Stimulated activated CD8-positive, alpha-beta memory T cell treated with anti-CD3 and anti-CD28 coated beads, Interleukin-15, amount 100 ng/mL, for 4 hours (primary cell): ENCODE data around the gene TTC7B.
"Not testable (repeated sequence)": the region's sequence is repeated elsewhere in the genome, so short reads cannot be mapped to it uniquely, and the experiment has no call there.

Experiments used
- DNase-seq, 2 donors: peaks; one replicate each; pipeline ENCODE4 v3.0.0-alpha.2; 2020; ENCODE audit warnings: low read depth in 2 of 2

TTC7B gene

GRCh38 chr14:90527978-90528377, 288.3 kb downstream of the TTC7B start:
- no peak for DNase-seq

- not testable (repeated sequence) for DNase-seq
Observed at GRCh38 chr14:90526536-90526935, 289.7 kb downstream of the TTC7B start.

DNA sequence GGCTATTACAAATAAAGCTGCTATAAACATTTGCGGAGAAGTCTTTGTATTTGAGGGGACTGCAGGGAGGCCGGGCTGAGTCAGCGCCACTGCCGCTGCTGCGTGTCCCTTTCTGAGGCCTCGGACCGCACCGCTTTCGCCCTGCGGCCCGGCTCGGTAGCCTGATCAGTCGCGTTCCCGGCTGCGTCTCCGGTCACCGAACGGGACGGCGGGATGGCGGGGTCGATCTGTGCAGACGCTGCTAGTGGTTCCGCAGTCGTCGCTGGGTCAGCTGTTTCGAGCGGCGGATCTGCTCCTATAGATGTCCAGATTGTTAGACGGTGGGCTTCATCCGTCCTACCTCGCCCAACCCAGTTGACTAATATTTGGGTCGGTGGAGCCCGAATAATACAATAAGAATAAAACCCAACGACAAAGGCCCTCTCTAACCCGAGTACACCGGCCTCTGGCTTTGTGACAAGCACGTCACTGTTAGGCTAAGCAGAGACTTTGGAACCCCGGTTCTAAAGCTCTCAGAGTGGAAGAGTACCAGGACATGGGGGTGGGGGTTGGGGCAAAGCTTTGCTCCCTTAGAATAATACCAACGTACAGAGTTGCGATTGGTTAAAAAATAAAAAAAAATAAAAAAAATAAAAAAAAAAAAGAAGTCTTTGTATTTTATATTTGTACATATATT, 290.7 kb downstream of the TTC7B start:
- DNase-seq: not testable (repeated sequence)

GRCh38 chr14:90523961-90524875, 292.0 kb downstream of the TTC7B start:
- DNase-seq: no peak

GRCh38 chr14:90523544-90523943, 292.7 kb downstream of the TTC7B start:
- no peak for DNase-seq

DNA sequence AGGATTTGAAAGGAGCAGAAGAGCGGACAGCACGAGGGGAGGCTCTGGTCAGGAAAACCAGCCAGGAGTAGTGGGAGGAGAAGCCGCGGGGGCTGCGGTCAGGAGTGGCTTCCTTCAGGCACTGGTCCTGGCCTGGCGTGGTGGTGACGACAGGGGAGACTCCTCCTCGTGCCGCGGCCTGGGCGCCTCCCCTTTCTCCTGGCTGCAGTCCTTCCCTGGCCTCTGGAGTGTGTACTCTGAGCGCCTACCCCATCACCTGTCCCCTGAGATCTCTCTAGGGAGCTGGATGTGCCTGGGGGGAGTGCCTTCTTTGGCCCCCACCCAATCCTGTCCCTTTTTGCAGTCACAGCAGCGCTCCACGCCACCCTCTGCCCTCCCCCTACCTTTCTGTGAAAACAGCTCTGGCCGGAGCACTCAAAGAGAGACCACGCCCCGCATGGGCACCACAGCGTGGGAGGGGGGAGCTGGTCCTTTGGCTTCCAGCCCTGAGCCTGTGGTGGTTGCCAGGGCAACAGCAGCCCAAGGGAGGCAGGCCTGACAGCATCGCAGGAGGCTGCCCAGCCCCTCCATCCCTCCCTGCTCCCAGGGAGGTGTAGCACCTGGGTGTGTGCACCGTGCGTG, 293.5 kb downstream of the TTC7B start:
- DNase-seq: no peak

GRCh38 chr14:90521930-90522483, 294.2 kb downstream of the TTC7B start:
- no peak for DNase-seq

GRCh38 chr14:90521084-90521929, 294.9 kb downstream of the TTC7B start:
- no peak for DNase-seq

- no peak for DNase-seq
Observed at GRCh38 chr14:90520326-90520725, 295.9 kb downstream of the TTC7B start.

GRCh38 chr14:90519262-90519920, 296.8 kb downstream of the TTC7B start:
- DNase-seq: no peak

- peak in 1 of 2 donors; percentile 17 for DNase-seq
Observed at GRCh38 chr14:90518941-90519256, 297.3 kb downstream of the TTC7B start.

- DNase-seq: no peak
Observed at GRCh38 chr14:90518069-90518940, 297.9 kb downstream of the TTC7B start.

DNA sequence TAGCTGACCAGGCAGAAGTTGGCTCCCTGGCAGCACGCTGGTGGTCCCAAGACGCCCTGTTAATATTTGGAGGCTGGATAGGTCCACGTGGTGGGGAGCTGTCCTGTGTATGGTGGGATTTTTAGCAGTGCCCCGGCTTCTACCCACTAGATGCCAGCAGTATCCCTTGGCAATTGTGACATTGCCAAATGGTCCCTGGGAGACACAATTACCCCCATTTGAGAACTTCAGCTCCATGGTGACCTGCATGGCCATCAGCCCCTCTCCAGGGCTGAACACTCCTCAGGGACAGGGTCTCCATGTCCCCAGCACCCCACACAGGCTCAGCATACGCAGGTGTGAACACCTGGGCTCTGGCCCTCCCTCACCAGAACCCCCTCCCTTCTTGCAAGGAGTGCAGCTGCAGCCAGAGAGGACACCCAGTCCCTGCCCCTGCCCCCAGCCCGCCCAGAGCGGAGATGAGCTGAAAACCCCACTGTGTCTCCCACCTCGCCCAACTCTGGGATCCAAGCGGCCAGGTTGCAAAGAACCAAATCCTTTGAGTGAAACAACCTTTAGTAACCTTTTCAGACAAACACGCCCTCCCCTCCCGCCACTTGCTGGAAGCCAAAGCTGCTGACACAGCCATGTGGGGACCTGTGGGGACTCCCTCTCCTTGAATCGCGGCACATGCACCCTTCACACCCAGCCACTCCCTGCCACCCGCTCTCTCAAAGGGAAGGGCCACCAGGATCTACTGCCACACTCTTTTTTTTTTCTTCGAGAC, 299.0 kb downstream of the TTC7B start:
- DNase-seq: no peak

DNA sequence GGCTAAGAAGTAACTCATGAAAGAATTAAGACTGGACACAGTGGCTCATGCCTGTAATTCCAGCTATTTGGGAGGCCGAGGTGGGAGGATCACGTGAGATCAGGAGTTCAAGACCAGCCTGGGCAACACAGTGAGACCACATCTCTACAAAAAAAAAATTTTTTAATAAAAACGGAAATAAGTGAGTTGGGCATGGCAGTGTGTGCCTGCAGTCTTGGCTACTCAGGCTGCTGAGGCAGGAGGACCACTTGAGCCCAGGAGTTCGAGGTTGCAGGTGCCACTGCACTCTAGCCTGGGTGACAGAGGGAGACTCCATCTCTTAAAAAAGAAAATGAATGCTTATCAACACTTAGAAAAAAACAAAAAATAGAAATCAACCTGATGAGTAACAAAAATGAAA, 301.7 kb downstream of the TTC7B start:
- DNase-seq: no peak

DNA sequence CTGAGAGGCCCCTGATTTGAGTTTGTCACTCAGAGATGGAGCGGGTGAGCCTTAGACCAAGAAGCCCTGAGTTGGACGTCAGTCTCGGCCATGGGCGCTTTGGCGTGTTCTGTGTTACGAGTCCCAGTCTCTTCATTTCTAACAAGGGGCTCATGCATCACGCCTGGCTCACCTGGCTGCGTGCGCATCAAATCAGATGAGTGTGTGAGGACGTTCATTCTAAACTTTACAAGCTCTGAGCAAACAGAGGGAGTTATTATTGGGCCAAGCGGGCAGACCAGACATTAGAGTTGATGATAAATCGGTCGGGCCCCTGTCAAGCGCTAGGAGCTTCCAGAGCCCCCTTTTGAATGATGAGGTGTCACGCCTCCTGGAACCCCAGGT, 302.2 kb downstream of the TTC7B start:
- no peak for DNase-seq

DNA sequence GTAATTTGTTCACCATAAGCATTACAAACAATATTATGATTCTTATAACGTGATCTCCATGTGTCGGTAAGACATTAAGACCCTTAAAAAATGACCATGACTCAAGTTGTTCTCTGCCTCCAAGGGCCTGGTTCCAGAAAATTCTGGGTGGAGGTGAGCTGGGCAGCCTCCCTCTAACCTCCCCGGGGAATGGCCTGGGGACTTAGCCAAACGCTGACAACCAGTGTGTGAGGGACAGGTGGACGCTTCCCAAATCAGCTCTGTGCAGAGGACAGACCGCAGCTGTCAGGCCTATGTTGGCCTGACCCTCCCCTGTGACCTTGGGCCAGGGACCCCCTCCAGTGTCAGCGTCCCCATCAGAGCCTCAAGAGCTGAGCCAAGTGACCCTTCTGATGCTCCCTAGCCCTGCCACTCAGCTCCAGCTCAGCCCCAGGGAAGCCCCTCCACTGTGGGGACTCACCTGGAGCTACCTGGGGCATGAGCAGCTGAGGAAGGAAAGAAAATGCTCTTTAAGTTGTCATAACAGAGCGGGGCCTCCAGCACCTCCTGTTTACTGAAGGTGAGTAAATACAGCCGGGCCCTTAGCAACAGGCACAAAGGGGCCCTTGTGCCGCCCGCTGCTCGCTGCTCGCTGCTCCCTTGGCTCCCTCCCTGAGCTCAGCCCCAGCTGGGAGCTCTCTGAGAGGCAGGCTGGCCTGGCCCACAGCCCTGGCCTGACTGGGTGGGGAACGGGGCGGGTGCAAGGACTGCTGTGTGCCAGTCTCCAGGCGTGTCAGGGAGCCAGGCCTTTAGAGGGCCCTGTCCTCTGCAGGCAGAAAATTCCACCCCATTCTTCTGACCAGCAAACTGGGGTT, 302.8 kb downstream of the TTC7B start:
- no peak for DNase-seq

GRCh38 chr14:90512329-90512991, 303.8 kb downstream of the TTC7B start:
- no peak for DNase-seq
